Lower leg skin (tissue), 3 donors: ENCODE measurements around the gene CPXM2.

Source experiments
- CTCF ChIP-seq, 3 donors: fragments of 450-650 bp; IDR thresholded peaks; one replicate each; pipeline ENCODE4 v1.5.1; 2016; ENCODE audit warnings: antibody characterized with exemption in 3 of 3, mild to moderate bottlenecking in 3 of 3, moderate library complexity in 2 of 3
- POLR2A ChIP-seq, 2 donors: fragments of 450-650 bp; IDR thresholded peaks; one replicate each; pipeline ENCODE4 v1.6.1; 2016 to 2017; ENCODE audit warnings: antibody characterized with exemption in 2 of 2, mild to moderate bottlenecking in 1 of 2, moderate library complexity in 1 of 2

GRCh38 chr10:123715546-123715945 lies 176.1 kb downstream of the CPXM2 start:
- TF ChIP-seq POLR2A (IDR thresholded peaks at IDR 0.05) (no peak), CTCF (IDR thresholded peaks at IDR 0.05) (no peak)
